Neutrophil (primary cell): Measurements from ENCODE around the gene TJP3.
A peak's percentile ranks its signal among the peaks of the same experiment; 100 is the strongest.

ENCODE experiments used
- H3K27ac ChIP-seq: fragments of 200-600 bp; sonication (generic); 2 replicates; pipeline ENCODE4 v1.5.1; 2016; ENCODE audit warnings: mild to moderate bottlenecking, moderate library complexity
- H3K27me3 ChIP-seq: fragments of 200-600 bp; sonication (generic); 2 replicates; pipeline ENCODE4 v1.6.0; 2016; ENCODE audit warnings: mild to moderate bottlenecking
- H3K36me3 ChIP-seq: fragments of 200-600 bp; sonication (generic); 2 replicates; pipeline ENCODE4 v1.5.1; 2017
- H3K4me1 ChIP-seq, 2 experiments: fragments of 200-600 bp in 1 of 2; sonication (generic) in 1 of 2; 1 replicate in 1 of 2; 2 replicates in 1 of 2; pipeline versions ENCODE4 v1.5.1 to v1.6.1; 2013 to 2016; ENCODE audit warnings: low read depth in 1 of 2, low read length in 1 of 2, mild to moderate bottlenecking in 1 of 2, moderate library complexity in 1 of 2; ENCODE audit not compliant: control insufficient read depth in 1 of 2, insufficient read depth in 1 of 2
- H3K4me3 ChIP-seq, 2 experiments: fragments of 200-600 bp in 1 of 2; sonication (generic) in 1 of 2; 1 replicate in 1 of 2; 2 replicates in 1 of 2; pipeline ENCODE4 v1.5.1; 2013 to 2016; ENCODE audit warnings: low read depth in 1 of 2, low read length in 1 of 2, mild to moderate bottlenecking in 1 of 2, moderate library complexity in 1 of 2
- H3K9me3 ChIP-seq: fragments of 200-600 bp; sonication (generic); 2 replicates; pipeline ENCODE4 v1.5.1; 2016
- CTCF ChIP-seq: fragments of 200-600 bp; sonication (generic); IDR thresholded peaks from 2 replicates; pipeline ENCODE4 v1.5.1; 2016; ENCODE audit warnings: antibody characterized with exemption

Gene TJP3

GRCh38 chr19:3698974-3699740 lies 9.0 kb upstream of the TJP3 start:
- Histone ChIP-seq H3K4me3 (peak overlapping the region; percentile 67 to 74), H3K27ac (peak overlapping the region; percentile 68), H3K9me3 (no peaks in the 10 kb centered on the region), H3K36me3 (peaks cover 14% of the 10 kb centered on the region), H3K27me3 (no peaks in the 10 kb centered on the region), H3K4me1 (peaks cover 11 to 19% of the 10 kb centered on the region in 2 experiments)
- TF ChIP-seq CTCF, result no peak

- Histone ChIP-seq H3K36me3 (peaks cover 12% of the 10 kb centered on the region), H3K4me3 (peak overlapping the region; percentile 67 to 74), H3K4me1 (peaks cover 11 to 19% of the 10 kb centered on the region in 2 experiments), H3K27ac (peak overlapping the region; percentile 68), H3K27me3 (peaks cover 3% of the 10 kb centered on the region), H3K9me3 (no peaks in the 10 kb centered on the region)
- TF ChIP-seq CTCF, result no peak
Measured at GRCh38 chr19:3699741-3700241, 8.4 kb upstream of the TJP3 start.

- peak; percentile 95 for TF ChIP-seq CTCF
- H3K9me3 ChIP-seq, result no peaks in the 10 kb centered on the region
- H3K4me3 ChIP-seq, result peak within 1 kb of the TSS; percentile 67 to 74
- peaks cover 5% of the 10 kb centered on the region for H3K36me3 ChIP-seq
- peak within 1 kb of the TSS; percentile 68 for H3K27ac ChIP-seq
- peaks cover 10% of the 10 kb centered on the region for H3K27me3 ChIP-seq
- peaks cover 11 to 19% of the 10 kb centered on the region in 2 experiments for H3K4me1 ChIP-seq
Measured at GRCh38 chr19:3700242-3701032, 7.7 kb upstream of the TJP3 start, which contains the start of gene PIP5K1C. TSS of gene PIP5K1C (minus strand) at chr19:3700468. CDS start at chr19:3700390, 78 bp downstream.

- no peak overlapping the region for H3K27ac ChIP-seq
- H3K36me3 ChIP-seq, result peaks cover under 1% of the 10 kb centered on the region
- no peak overlapping the region for H3K4me3 ChIP-seq
- peaks cover 11 to 19% of the 10 kb centered on the region in 2 experiments for H3K4me1 ChIP-seq
- no peaks in the 10 kb centered on the region for H3K9me3 ChIP-seq
- TF ChIP-seq CTCF, result no peak
- peaks cover 13% of the 10 kb centered on the region for H3K27me3 ChIP-seq
Measured at GRCh38 chr19:3701200-3701599, 7.0 kb upstream of the TJP3 start.

- no peaks in the 10 kb centered on the region for H3K9me3 ChIP-seq
Measured at GRCh38 chr19:3707868-3708206, 347 bp upstream of the TJP3 start.

More at GRCh38 chr19:3707868-3708206, 347 bp upstream of the TJP3 start:
- peaks cover 59% of the 10 kb centered on the region for H3K27me3 ChIP-seq
- peaks cover 0 to 3% of the 10 kb centered on the region in 2 experiments for H3K4me1 ChIP-seq
- no peak for TF ChIP-seq CTCF
- no peaks in the 10 kb centered on the region for H3K36me3 ChIP-seq
- no peak overlapping the region for H3K27ac ChIP-seq
- H3K4me3 ChIP-seq, result no peak overlapping the region
